Uterus (tissue), 4 donors: ENCODE data around the gene CEP85L. TPM values are rescaled to one million over a fixed set of nuclear protein-coding genes. Genes with fewer than 3 reads are reported as not detected.
"Not testable (repeated sequence)": the region's sequence is repeated elsewhere in the genome, so short reads cannot be mapped to it uniquely, and the experiment has no call there.

Source experiments
- DNase-seq, 2 donors: peaks; one replicate each; pipeline ENCODE4 v3.0.0-alpha.2; 2019 to 2020
- H3K27ac ChIP-seq, 2 donors: fragments of 200-600 bp; sonication (generic); 1 replicate in 1 of 2; 2 replicates in 1 of 2; pipeline ENCODE4 v1.5.1; 2016 to 2018
- H3K27me3 ChIP-seq, 2 donors: fragments of 200-600 bp; sonication (generic); one replicate each; pipeline ENCODE4 v1.5.1; 2018 to 2019; ENCODE audit warnings: control low read depth in 1 of 2
- H3K36me3 ChIP-seq, 2 donors: fragments of 200-600 bp; sonication (generic); one replicate each; pipeline ENCODE4 v1.5.1; 2019; ENCODE audit warnings: control low read depth in 1 of 2
- H3K4me1 ChIP-seq, 2 donors: fragments of 200-600 bp; sonication (generic); one replicate each; pipeline ENCODE4 v1.5.1; 2018 to 2019; ENCODE audit warnings: control low read depth in 1 of 2
- H3K4me3 ChIP-seq, 2 donors: fragments of 200-600 bp; sonication (generic); 1 replicate in 1 of 2; 2 replicates in 1 of 2; pipeline ENCODE4 v1.5.1; 2018 to 2019; ENCODE audit warnings: mild to moderate bottlenecking in 1 of 2
- H3K9me3 ChIP-seq, 2 donors: fragments of 200-600 bp; sonication (generic); one replicate each; pipeline ENCODE4 v1.5.1; 2019; ENCODE audit warnings: control low read depth in 1 of 2
- CTCF ChIP-seq, 4 experiments: fragments of 200-600 bp in 2 of 4; fragments of 450-650 bp in 2 of 4; sonication (generic) in 2 of 4; IDR thresholded peaks; one replicate each; pipeline ENCODE4 v1.5.1; 2016 to 2019; ENCODE audit warnings: antibody characterized with exemption in 4 of 4, mild to moderate bottlenecking in 2 of 4, moderate library complexity in 1 of 4
- POLR2A ChIP-seq, 2 donors: fragments of 450-650 bp; IDR thresholded peaks; one replicate each; pipeline ENCODE4 v1.6.1; 2016; ENCODE audit warnings: antibody characterized with exemption in 2 of 2, mild to moderate bottlenecking in 1 of 2, moderate library complexity in 1 of 2
- intact Hi-C: fragments of 100-400 bp; cut with DNase I; formaldehyde crosslinking; loops from one replicate; pipeline ENCODE4 v1.15.1; 2023; ENCODE audit warnings: low total_unique reads
- total RNA-seq, 4 donors: library from RNA; depleted of rRNA in 3 of 4; stranded (reverse); fragments of >200 nt in 3 of 4; gene quantifications; one replicate each; pipeline versions ENCODE4 v1.1.0 to v1.2.4, GENCODE V29; 2014 to 2023
- donor health status: DM: yes; HTN: yes; CAD: no.

CEP85L gene
- total RNA-seq, 4 donors from 2014 or later: 32.7 to 968 (median 64.4) TPM

- TF ChIP-seq POLR2A (IDR thresholded peaks at IDR 0.05) (no peak), CTCF (IDR thresholded peaks at IDR 0.05) (no peak)
- Histone ChIP-seq H3K9me3 (no peaks in the 10 kb centered on the region), H3K4me3 (no peak overlapping the region), H3K27ac (no peak overlapping the region), H3K4me1 (no peaks in the 10 kb centered on the region), H3K27me3 (no peaks in the 10 kb centered on the region), H3K36me3 (no peaks in the 10 kb centered on the region)
- intact Hi-C loops: no loop called here
- DNase-seq: no peak
Observed at GRCh38 chr6:118460958-118461470, 190.4 kb downstream of the CEP85L start.

- H3K36me3 ChIP-seq: no peaks in the 10 kb centered on the region
- H3K4me1 ChIP-seq: no peaks in the 10 kb centered on the region
- no peak for TF ChIP-seq POLR2A (IDR thresholded peaks at IDR 0.05)
- no peak for TF ChIP-seq CTCF (IDR thresholded peaks at IDR 0.05)
- no peak for DNase-seq
- no peak overlapping the region for H3K27ac ChIP-seq
- no peaks in the 10 kb centered on the region for H3K27me3 ChIP-seq
- peaks cover 0 to 7% of the 10 kb centered on the region in 2 donors for H3K9me3 ChIP-seq
- no peak overlapping the region for H3K4me3 ChIP-seq
- intact Hi-C loops: no loop called here
Observed at GRCh38 chr6:118456982-118457381, 194.4 kb downstream of the CEP85L start.

- no peaks in the 10 kb centered on the region for H3K27me3 ChIP-seq
- no peak overlapping the region for H3K4me3 ChIP-seq
- H3K36me3 ChIP-seq: no peaks in the 10 kb centered on the region
- DNase-seq: no peak
- no peak overlapping the region for H3K27ac ChIP-seq
- intact Hi-C loops: no loop called here
- TF ChIP-seq POLR2A (IDR thresholded peaks at IDR 0.05) (no peak), CTCF (IDR thresholded peaks at IDR 0.05) (no peak)
- peaks cover 0 to 11% of the 10 kb centered on the region in 2 donors for H3K9me3 ChIP-seq
- H3K4me1 ChIP-seq: no peaks in the 10 kb centered on the region
Observed at GRCh38 chr6:118451839-118452238, 199.6 kb downstream of the CEP85L start.

GRCh38 chr6:118444796-118445195, 206.6 kb downstream of the CEP85L start:
- intact Hi-C loops: no loop called here

GRCh38 chr6:118436482-118436881, 214.9 kb downstream of the CEP85L start:
- Histone ChIP-seq H3K27ac (no peak overlapping the region), H3K9me3 (no peaks in the 10 kb centered on the region), H3K36me3 (no peaks in the 10 kb centered on the region), H3K27me3 (no peaks in the 10 kb centered on the region), H3K4me1 (no peaks in the 10 kb centered on the region), H3K4me3 (no peak overlapping the region)
- no peak for TF ChIP-seq CTCF (IDR thresholded peaks at IDR 0.05)
- no peak for TF ChIP-seq POLR2A (IDR thresholded peaks at IDR 0.05)
- intact Hi-C loops: no loop called here
- DNase-seq: no peak

More at GRCh38 chr6:118444796-118445195, 206.6 kb downstream of the CEP85L start:
- H3K27ac ChIP-seq: no peak overlapping the region
- H3K36me3 ChIP-seq: no peaks in the 10 kb centered on the region
- TF ChIP-seq CTCF (IDR thresholded peaks at IDR 0.05): no peak
- no peak for TF ChIP-seq POLR2A (IDR thresholded peaks at IDR 0.05)
- H3K4me3 ChIP-seq: no peak overlapping the region
- H3K27me3 ChIP-seq: no peaks in the 10 kb centered on the region
- no peaks in the 10 kb centered on the region for H3K4me1 ChIP-seq
- DNase-seq: no peak
- no peaks in the 10 kb centered on the region for H3K9me3 ChIP-seq

- H3K4me3 ChIP-seq, H3K27me3 ChIP-seq, intact Hi-C loops, H3K36me3 ChIP-seq, H3K9me3 ChIP-seq, H3K27ac ChIP-seq, H3K4me1 ChIP-seq, DNase-seq: not testable (repeated sequence)
Observed at GRCh38 chr6:118434147-118434546, 217.2 kb downstream of the CEP85L start.

- H3K36me3 ChIP-seq, H3K4me3 ChIP-seq, H3K27me3 ChIP-seq, DNase-seq, H3K9me3 ChIP-seq, H3K4me1 ChIP-seq, H3K27ac ChIP-seq, intact Hi-C loops: not testable (repeated sequence)
Observed at GRCh38 chr6:118421312-118421711, 230.1 kb downstream of the CEP85L start.
